Left ventricle myocardium inferior (tissue), 1 donor: ENCODE measurements around the gene ACTR5. TPM values are rescaled to one million over a fixed set of nuclear protein-coding genes. Genes with fewer than 3 reads are reported as not detected.

Experiments used
- DNase-seq: peaks from one replicate; pipeline ENCODE4 v3.0.0-alpha.2; 2020
- H3K27ac ChIP-seq: fragments of 200-600 bp; replicated peaks from 2 replicates; pipeline ENCODE4 v1.8.0; 2021
- H3K27me3 ChIP-seq: fragments of 200-600 bp; 2 replicates; pipeline ENCODE4 v1.8.0; 2021; ENCODE audit warnings: low read depth
- H3K36me3 ChIP-seq: fragments of 200-600 bp; 2 replicates; pipeline ENCODE4 v1.8.0; 2021
- H3K4me1 ChIP-seq: fragments of 200-600 bp; 2 replicates; pipeline ENCODE4 v1.8.0; 2021
- H3K4me3 ChIP-seq: fragments of 200-600 bp; 2 replicates; pipeline ENCODE4 v1.8.0; 2021; ENCODE audit warnings: mild to moderate bottlenecking, moderate library complexity
- H3K9me3 ChIP-seq: fragments of 200-600 bp; replicated peaks from 2 replicates; pipeline ENCODE4 v1.8.0; 2021
- intact Hi-C: fragments of 100-400 bp; cut with micrococcal nuclease; formaldehyde crosslinking; loops from one replicate; pipeline ENCODE4 v1.11.0; 2022
- total RNA-seq: library from RNA; stranded (reverse); fragmentation: NEBNext Ultra II Directional; extraction: Animal tissue kit (Norgen Biotek cat#: 25700); gene quantifications from one replicate; pipeline ENCODE4 v1.2.1, GENCODE V29; 2021
- TF ChIP-seq, protein P1 (sequence below): fragments of 200-600 bp; IDR thresholded peaks from 2 replicates; pipeline ENCODE4 v1.8.0; 2021; ENCODE audit warnings: antibody characterized with exemption, mild to moderate bottlenecking, borderline replicate concordance
- donor health status: DM: no; HTN: yes; CAD: no; lungs with severe emphysema.

ACTR5 gene
- total RNA-seq, 1 donor from 2014 or later = 3.1 TPM

DNA sequence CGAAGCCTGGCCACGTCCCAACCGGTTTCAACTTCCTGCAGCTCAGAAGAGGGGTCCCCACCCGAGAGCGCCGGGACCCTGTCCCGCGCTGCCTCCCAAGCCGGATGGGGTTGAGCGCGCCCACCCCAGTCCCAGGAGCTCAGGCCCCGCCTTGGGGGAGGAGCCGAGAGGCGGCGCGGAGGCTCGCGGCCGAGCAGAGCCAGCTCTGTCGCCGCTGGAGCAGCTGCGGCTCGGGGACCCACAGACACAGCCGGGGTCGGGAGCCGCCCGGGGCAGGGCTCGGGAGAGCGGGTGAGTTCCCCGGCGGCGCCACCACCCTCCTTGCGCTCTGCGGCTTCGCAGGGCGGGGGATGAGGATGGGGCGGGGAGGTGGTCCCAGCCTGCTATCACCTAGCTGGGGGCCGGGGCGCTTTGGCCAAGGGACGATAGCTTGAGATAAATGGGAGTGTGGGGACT is 57.3 kb downstream of the ACTR5 start, which contains the start of gene PPP1R16B:
TSS of gene PPP1R16B (plus strand) at position 196 of the 456 bp plus-strand sequence. CDS start 30,229 bp downstream, outside the sequence.
- intact Hi-C loops = loop anchor here (10.0 kb wide), 1 partner anchor 69 kb away; no protein-coding TSS in a partner anchor
- Histone ChIP-seq H3K36me3 (no peaks in the 10 kb centered on the region), H3K4me3 (peak within 1 kb of the TSS; percentile 72), H3K4me1 (peaks cover 60% of the 10 kb centered on the region), H3K27ac (peak within 1 kb of the TSS; percentile 91), H3K9me3 (no peaks in the 10 kb centered on the region), H3K27me3 (peaks cover 47% of the 10 kb centered on the region)
- TF ChIP-seq, protein P1, sequence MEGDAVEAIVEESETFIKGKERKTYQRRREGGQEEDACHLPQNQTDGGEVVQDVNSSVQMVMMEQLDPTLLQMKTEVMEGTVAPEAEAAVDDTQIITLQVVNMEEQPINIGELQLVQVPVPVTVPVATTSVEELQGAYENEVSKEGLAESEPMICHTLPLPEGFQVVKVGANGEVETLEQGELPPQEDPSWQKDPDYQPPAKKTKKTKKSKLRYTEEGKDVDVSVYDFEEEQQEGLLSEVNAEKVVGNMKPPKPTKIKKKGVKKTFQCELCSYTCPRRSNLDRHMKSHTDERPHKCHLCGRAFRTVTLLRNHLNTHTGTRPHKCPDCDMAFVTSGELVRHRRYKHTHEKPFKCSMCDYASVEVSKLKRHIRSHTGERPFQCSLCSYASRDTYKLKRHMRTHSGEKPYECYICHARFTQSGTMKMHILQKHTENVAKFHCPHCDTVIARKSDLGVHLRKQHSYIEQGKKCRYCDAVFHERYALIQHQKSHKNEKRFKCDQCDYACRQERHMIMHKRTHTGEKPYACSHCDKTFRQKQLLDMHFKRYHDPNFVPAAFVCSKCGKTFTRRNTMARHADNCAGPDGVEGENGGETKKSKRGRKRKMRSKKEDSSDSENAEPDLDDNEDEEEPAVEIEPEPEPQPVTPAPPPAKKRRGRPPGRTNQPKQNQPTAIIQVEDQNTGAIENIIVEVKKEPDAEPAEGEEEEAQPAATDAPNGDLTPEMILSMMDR = no peak
- DNase-seq = peak; percentile 58

DNA sequence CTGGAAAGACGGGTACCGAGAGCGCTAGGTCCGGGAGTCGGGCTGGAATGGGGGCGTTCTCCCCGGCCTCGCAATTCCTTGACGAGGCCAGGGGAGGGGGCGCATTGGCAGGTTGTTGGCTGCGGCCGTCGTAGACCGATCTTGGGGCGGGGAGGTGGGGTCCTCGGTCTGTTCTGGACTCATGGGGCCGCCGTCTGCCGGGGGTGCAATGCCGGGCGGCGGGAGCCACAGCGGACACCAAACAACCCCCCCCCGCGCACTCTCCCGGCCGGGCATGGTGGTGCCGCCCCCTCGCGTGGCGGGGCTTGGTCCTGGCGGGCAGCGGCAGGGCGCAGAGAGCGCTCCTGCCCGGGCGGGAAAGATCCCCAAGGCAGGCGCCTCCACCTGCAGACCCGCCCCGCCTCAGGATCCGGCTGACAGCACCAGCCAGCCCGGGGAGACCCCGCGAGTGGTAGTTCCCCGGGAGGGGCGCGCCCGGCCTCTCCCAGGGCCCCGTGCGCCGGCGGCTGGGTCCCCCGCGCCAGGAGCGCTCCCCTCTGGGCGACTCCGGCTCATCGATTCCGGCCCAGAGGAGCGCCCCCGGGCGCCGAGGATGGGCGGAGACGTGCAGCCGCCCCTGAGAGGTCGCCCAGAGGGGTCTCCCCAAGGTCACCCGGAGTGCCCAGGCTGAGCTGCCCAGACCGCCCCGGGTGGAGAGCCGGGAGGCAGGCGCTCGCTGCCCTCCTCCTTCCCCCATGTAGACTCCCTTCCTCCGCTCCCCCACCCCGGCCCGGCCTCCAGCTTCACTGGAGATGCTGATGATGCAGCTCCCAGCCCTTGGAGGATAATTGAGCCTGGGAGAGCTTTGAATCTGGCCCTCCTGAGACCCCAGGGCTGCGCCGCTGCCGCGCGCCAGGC is 57.9 kb downstream of the ACTR5 start:
- H3K27me3 ChIP-seq = peaks cover 47% of the 10 kb centered on the region
- TF ChIP-seq, protein P1 = no peak
- H3K4me1 ChIP-seq = peaks cover 67% of the 10 kb centered on the region

DNA sequence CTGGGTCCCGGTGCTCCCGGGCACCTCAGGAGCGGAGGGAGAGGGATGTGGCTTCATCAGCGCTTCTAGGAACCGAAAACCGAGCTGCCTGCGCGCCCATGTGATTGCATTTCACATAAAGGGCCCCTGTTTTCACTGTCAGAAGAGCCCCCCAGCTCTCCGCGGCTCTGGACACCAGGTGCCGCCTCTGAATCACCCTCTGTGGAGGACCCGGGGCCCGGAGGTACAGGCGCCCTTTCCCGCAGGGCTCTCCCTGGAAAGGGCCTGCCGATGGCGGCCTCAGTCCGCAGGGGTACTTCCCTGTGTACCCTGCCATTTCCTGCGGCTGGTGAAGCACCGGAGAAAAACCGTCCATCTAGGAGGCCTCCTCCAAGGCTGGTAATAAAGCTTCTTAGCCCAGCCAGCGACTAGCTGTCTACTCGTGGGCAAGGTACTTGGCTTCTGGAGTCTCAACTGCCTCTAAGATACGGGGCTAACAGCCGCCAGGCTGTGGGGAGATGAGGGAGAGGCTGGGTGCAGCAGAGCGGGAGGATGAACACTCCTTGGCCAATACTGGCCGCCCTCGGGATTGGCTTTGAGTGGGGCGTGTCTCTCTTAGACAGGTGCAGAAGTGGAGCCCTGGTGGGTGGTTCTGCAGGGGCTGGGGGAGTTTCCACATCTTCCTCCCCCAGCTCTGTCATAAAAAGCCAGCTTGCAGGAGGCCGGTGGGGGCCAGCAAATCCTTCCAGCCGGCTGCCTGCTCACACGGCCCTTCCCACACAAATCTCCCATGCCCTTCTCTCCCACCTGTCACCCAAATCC is 58.8 kb downstream of the ACTR5 start:
- peak overlapping the region; percentile 72 for H3K4me3 ChIP-seq
- no peaks in the 10 kb centered on the region for H3K36me3 ChIP-seq
- intact Hi-C loops = loop anchor here (10.0 kb wide), 1 partner anchor 68 kb away; no protein-coding TSS in a partner anchor
- peaks cover 73% of the 10 kb centered on the region for H3K4me1 ChIP-seq
- H3K27ac ChIP-seq = peak overlapping the region; percentile 91
- H3K27me3 ChIP-seq = peaks cover 47% of the 10 kb centered on the region
- no peaks in the 10 kb centered on the region for H3K9me3 ChIP-seq
- TF ChIP-seq, protein P1 = no peak
- DNase-seq = no peak

More for the DNA sequence above, 57.9 kb downstream of the ACTR5 start:
- DNase-seq = peak; percentile 18
- intact Hi-C loops = loop anchor here (10.0 kb wide), 1 partner anchor 69 kb away; no protein-coding TSS in a partner anchor
- Histone ChIP-seq H3K4me3 (peak overlapping the region; percentile 72), H3K9me3 (no peaks in the 10 kb centered on the region), H3K36me3 (no peaks in the 10 kb centered on the region), H3K27ac (peak overlapping the region; percentile 91)

DNA sequence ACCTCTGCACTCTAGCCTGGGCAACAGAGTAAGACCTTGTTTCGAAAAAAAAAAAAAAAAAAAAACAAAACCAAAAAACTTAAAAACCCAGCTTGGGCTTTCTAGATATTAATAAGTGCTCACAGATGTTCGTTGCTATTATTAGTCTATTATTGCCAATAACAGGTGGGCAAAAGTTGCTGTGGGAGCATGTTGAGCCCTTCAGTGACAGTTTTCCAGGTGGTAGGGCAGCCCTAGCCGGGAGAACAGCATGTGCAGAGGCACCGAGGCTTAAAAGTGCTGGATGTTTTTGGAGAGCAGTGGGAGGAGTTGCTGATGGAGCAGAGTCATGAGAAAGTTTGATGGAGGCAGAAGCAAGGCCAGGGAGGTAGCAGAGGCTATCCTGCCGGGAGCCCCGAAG is 61.7 kb downstream of the ACTR5 start:
- H3K27me3 ChIP-seq = peaks cover 46% of the 10 kb centered on the region
- H3K36me3 ChIP-seq = no peaks in the 10 kb centered on the region
- no peak overlapping the region for H3K4me3 ChIP-seq
- no peak for DNase-seq
- H3K27ac ChIP-seq = peak overlapping the region; percentile 51
- TF ChIP-seq, protein P1 = no peak
- intact Hi-C loops = loop anchor here (10.0 kb wide), 1 partner anchor 65 kb away; no protein-coding TSS in a partner anchor
- peaks cover 86% of the 10 kb centered on the region for H3K4me1 ChIP-seq
- no peaks in the 10 kb centered on the region for H3K9me3 ChIP-seq

DNA sequence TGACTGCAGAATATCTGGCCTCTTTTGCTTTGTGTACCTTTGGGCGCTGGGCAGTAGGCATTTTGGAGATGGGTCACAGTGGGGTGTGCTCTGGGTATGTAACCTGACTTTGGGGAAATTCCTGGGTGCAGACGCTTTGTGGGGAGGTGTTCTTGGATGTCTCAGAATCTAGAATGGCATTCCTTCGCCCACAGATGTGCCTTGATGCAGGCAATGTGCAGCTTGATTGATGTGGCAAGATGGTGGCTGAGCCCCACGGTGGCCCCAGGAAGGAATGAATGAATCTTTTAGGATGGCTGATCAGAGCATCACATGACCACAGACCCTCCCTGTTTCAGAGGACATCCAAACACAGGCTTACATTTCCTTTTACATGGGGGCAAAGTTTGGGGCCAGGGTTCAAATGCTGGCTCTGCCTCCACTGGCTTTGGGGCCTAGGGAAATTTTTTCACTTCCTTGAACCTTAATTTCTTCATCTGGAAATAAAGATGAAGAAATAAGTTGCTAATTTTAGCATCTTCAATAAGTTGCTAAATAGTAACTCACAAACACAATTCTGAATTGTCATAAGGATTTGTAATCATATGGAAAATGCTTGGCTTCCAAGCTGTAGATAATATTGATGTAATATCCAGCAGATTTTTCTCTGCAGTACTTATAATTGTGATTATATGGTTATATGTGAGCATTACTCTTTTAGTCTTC is 62.8 kb downstream of the ACTR5 start:
- Histone ChIP-seq H3K36me3 (no peaks in the 10 kb centered on the region), H3K4me3 (no peak overlapping the region), H3K27me3 (peaks cover 35% of the 10 kb centered on the region), H3K27ac (peak overlapping the region; percentile 72), H3K9me3 (no peaks in the 10 kb centered on the region), H3K4me1 (peaks cover 75% of the 10 kb centered on the region)
- DNase-seq = no peak
- intact Hi-C loops = no loop called here
- TF ChIP-seq, protein P1 = no peak
